ENCODE data around the gene STK33. TPM values are rescaled to one million over a fixed set of nuclear protein-coding genes. Genes with fewer than 3 reads are reported as not detected.

STK33 gene
- total RNA-seq, 4 donors from 2014 or later = 0.76 TPM; not detected in 3

GRCh38 chr11:8638300-8638699 lies 44.3 kb upstream of the STK33 start:
- DNase-seq (ENCODE audit: low spot score in 2 of 2) = no peak
- no peaks in the 10 kb centered on the region for H3K27me3 ChIP-seq
- TF ChIP-seq EP300 (IDR thresholded peaks at IDR 0.05) = no peak
- TF ChIP-seq, protein P1, sequence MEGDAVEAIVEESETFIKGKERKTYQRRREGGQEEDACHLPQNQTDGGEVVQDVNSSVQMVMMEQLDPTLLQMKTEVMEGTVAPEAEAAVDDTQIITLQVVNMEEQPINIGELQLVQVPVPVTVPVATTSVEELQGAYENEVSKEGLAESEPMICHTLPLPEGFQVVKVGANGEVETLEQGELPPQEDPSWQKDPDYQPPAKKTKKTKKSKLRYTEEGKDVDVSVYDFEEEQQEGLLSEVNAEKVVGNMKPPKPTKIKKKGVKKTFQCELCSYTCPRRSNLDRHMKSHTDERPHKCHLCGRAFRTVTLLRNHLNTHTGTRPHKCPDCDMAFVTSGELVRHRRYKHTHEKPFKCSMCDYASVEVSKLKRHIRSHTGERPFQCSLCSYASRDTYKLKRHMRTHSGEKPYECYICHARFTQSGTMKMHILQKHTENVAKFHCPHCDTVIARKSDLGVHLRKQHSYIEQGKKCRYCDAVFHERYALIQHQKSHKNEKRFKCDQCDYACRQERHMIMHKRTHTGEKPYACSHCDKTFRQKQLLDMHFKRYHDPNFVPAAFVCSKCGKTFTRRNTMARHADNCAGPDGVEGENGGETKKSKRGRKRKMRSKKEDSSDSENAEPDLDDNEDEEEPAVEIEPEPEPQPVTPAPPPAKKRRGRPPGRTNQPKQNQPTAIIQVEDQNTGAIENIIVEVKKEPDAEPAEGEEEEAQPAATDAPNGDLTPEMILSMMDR (IDR thresholded peaks at IDR 0.05) = no peak
- TF ChIP-seq POLR2A (IDR thresholded peaks at IDR 0.05) = no peak
- no peak for TF ChIP-seq POLR2AphosphoS5 (IDR thresholded peaks at IDR 0.05)
- no peaks in the 10 kb centered on the region for H3K4me1 ChIP-seq
- no peaks in the 10 kb centered on the region for H3K9me3 ChIP-seq
- H3K4me3 ChIP-seq = no peak overlapping the region
- WGBS = 90% methylated on average over 5 of the region's 5 CpGs
- H3K27ac ChIP-seq = no peak overlapping the region
- H3K36me3 ChIP-seq = peaks cover 95% of the 10 kb centered on the region

DNA sequence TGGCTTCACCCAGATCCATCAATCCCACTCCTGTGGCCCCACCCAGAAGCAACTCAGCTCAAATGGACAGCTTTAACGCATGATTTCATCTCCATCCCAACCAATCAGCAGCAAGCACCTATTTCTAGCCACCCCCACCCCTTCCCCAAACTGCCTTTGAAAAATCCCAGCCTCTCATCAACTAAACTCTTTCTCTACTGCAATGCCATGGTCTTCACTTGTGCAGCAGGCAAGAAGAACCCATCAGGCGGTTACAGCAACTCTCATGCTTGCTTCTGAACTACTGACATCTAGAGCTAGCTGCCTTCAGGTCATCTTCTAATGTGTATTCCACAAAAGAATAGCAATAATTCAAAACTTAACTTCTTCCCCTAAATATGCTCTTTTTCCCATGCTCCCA lies 42.1 kb upstream of the STK33 start:
- H3K9me3 ChIP-seq = no peaks in the 10 kb centered on the region
- no peaks in the 10 kb centered on the region for H3K27me3 ChIP-seq
- no peak for TF ChIP-seq POLR2A (IDR thresholded peaks at IDR 0.05)
- H3K4me1 ChIP-seq = no peaks in the 10 kb centered on the region
- DNase-seq (ENCODE audit: low spot score in 2 of 2) = no peak
- peaks cover 74% of the 10 kb centered on the region for H3K36me3 ChIP-seq
- no peak overlapping the region for H3K27ac ChIP-seq
- WGBS = 98% methylated on average over 2 of the region's 2 CpGs
- no peak overlapping the region for H3K4me3 ChIP-seq

GRCh38 chr11:8634498-8634897 lies 40.5 kb upstream of the STK33 start:
- no peak overlapping the region for H3K27ac ChIP-seq
- no peaks in the 10 kb centered on the region for H3K27me3 ChIP-seq
- H3K9me3 ChIP-seq = no peaks in the 10 kb centered on the region
- H3K36me3 ChIP-seq = peaks cover 60% of the 10 kb centered on the region
- DNase-seq (ENCODE audit: low spot score in 2 of 2) = no peak
- no peak for TF ChIP-seq POLR2AphosphoS5 (IDR thresholded peaks at IDR 0.05)
- TF ChIP-seq, protein P1 (IDR thresholded peaks at IDR 0.05) = no peak
- WGBS = 95% methylated on average over 6 of the region's 6 CpGs
- no peak overlapping the region for H3K4me3 ChIP-seq
- no peaks in the 10 kb centered on the region for H3K4me1 ChIP-seq

DNA sequence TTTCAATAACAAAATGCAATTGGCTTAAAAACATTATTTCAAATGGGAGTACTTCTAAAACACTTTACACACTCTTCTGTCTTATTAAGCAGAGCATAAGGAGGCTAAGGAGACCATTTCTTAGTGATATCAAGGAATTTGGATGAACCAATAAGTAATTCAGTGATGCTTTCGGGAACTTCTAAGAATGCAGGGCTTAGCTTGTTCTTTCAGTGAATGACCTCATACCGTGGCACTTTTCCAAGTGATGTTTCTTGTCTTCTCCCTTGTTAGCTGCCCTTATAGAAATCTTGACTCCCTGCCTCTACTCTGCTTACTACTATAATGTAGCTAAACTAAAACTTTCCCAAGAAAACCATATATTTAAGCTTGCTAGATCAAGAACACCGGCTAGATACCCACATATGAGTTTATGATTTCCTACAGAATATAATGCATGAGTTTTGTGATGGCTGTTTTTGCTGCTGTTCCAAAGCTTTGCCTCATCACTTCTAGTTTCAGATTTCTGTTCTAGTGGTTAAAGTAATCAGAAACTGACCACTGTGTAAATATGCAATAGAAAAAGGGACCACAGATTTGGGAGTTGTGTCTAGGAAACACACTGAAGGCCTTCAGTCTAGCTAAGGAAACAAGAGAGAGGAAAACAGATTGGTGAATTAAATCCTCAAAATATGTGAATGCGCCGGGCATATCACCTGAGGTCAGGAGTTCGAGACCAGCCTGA lies 37.5 kb upstream of the STK33 start:
- Histone ChIP-seq H3K4me3 (no peak overlapping the region), H3K27me3 (no peaks in the 10 kb centered on the region), H3K9me3 (no peaks in the 10 kb centered on the region), H3K27ac (no peak overlapping the region), H3K4me1 (no peaks in the 10 kb centered on the region), H3K36me3 (peaks cover 31% of the 10 kb centered on the region)
- TF ChIP-seq POLR2A (IDR thresholded peaks at IDR 0.05) (no peak), EP300 (IDR thresholded peaks at IDR 0.05) (no peak), POLR2AphosphoS5 (IDR thresholded peaks at IDR 0.05) (no peak)
- TF ChIP-seq, protein P1 (IDR thresholded peaks at IDR 0.05) = no peak
- no peak for DNase-seq (ENCODE audit: low spot score in 2 of 2)
- WGBS = 80% methylated on average over 6 of the region's 6 CpGs

- DNase-seq (ENCODE audit: low spot score in 2 of 2) = no peak
- Histone ChIP-seq H3K4me1 (no peaks in the 10 kb centered on the region), H3K27me3 (no peaks in the 10 kb centered on the region), H3K36me3 (peaks cover 58% of the 10 kb centered on the region), H3K9me3 (no peaks in the 10 kb centered on the region), H3K27ac (no peak overlapping the region), H3K4me3 (no peak overlapping the region)
- TF ChIP-seq EP300 (IDR thresholded peaks at IDR 0.05) (no peak), POLR2AphosphoS5 (IDR thresholded peaks at IDR 0.05) (no peak), POLR2A (IDR thresholded peaks at IDR 0.05) (no peak)
- TF ChIP-seq, protein P1 (IDR thresholded peaks at IDR 0.05) = no peak
- 74% methylated on average over 2 of the region's 2 CpGs for WGBS
Observed at GRCh38 chr11:8624698-8625097, 30.7 kb upstream of the STK33 start.

DNA sequence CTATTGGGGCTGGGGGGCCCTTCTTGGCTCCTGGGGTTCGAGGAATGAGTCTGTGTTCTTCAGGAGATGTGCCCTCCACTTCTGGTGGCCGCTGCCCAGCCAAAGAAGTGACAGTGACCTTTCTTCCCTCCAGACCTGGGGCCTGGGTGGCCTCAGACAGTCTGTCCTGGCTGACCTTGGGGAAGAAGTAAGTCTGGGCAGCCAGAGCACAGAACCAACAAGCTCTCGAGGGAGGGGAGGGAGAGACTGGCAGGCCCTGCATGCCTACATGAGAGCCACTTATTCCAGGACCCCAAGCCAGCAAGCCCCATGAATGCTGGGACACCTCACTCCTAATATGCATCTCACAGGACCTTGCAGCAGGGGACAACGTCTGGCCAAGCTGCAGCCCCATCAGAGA lies 27.1 kb upstream of the STK33 start:
- Histone ChIP-seq H3K4me1 (no peaks in the 10 kb centered on the region), H3K4me3 (no peak overlapping the region), H3K36me3 (peaks cover 90% of the 10 kb centered on the region), H3K27ac (no peak overlapping the region), H3K9me3 (no peaks in the 10 kb centered on the region), H3K27me3 (no peaks in the 10 kb centered on the region)
- WGBS = 79% methylated on average over 2 of the region's 4 CpGs
- no peak for DNase-seq (ENCODE audit: low spot score in 2 of 2)
- TF ChIP-seq EP300 (IDR thresholded peaks at IDR 0.05) = no peak
- TF ChIP-seq POLR2AphosphoS5 (IDR thresholded peaks at IDR 0.05) = no peak
- TF ChIP-seq, protein P1 (IDR thresholded peaks at IDR 0.05) = no peak
- no peak for TF ChIP-seq POLR2A (IDR thresholded peaks at IDR 0.05)
